HG02852 (cell line): ENCODE measurements around the gene RPL15.
"Not testable (repeated sequence)": the region's sequence is repeated elsewhere in the genome, so short reads cannot be mapped to it uniquely, and the experiment has no call there.

Experiments used
- ATAC-seq: cut with Tn5 transposase; IDR thresholded peaks from one replicate; pipeline ENCODE4 v1.9.1; 2021; ENCODE audit warnings: mild to moderate bottlenecking, moderate library complexity; ENCODE audit not compliant: unreplicated experiment

The RPL15 gene

GRCh38 chr3:23916886-23917678 lies at the start of gene RPL15, which contains the start of gene NKIRAS1:
TSS of gene RPL15 (plus strand) at chr3:23917132. CDS start at chr3:23917860, 728 bp downstream.
TSS of gene NKIRAS1 (minus strand) at chr3:23916990. CDS start at chr3:23910904, 6,086 bp downstream.
- peak; percentile 90 for ATAC-seq

GRCh38 chr3:23867400-23867799 lies 49.5 kb upstream of the RPL15 start:
- ATAC-seq = no peak

GRCh38 chr3:23867838-23868237 lies 49.1 kb upstream of the RPL15 start:
- ATAC-seq = no peak

DNA sequence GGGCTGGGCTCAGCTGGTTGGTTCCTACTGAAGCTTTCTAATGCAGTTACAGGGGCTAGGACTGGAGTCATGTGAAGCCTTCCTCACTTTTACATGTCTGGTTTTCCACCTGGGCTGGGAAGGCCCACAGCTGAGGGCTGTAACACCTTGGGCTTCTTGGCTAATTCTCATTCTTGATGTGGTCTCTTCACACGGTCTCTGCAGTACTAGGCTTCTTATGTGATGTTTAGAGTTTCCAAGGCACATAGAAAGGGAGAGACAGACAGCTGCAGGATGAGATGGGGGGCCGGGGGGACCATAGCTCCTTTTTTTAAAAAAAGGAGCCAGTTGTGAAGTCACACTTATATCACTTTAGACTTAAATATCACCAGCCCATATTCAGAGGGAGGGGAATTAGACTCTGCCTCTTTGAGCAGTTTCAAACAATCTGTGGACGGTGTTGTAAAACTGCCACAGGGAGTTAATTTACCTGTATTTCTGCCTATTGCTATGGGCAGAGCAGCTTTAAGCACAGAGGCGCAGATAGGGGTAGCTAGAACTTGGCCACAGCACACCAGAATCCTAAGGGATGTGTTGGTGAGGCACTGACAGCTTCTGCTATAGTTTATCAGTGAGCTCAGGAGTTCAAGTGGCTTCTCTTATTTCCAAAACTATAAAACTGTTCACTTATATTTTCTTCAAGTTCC lies 46.8 kb upstream of the RPL15 start:
- no peak for ATAC-seq

- not testable (repeated sequence) for ATAC-seq
Observed at GRCh38 chr3:23870663-23871043, 46.3 kb upstream of the RPL15 start.

GRCh38 chr3:23871361-23871760 lies 45.6 kb upstream of the RPL15 start:
- ATAC-seq = not testable (repeated sequence)

DNA sequence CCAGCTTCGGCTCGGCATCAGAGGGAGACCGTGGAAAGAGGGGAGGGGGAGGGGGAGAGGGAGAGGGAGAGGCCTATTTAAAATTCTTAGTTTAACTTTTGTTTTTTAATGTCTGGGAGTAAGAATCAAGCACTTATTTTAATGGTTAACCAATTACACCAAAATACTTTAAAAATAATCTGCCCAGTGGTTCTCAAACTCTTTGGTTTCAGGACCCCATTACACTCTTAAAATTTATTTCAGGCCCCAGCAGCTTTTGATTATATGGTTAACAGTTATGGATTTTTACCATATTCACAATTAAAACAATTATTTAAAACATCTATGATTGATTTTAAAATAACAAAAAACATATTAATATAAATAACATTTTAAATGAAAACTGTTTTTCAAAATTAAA lies 44.6 kb upstream of the RPL15 start:
- ATAC-seq = no peak

- no peak for ATAC-seq
Observed at GRCh38 chr3:23873941-23874340, 43.0 kb upstream of the RPL15 start.

GRCh38 chr3:23874359-23875112 lies 42.4 kb upstream of the RPL15 start:
- ATAC-seq = no peak

- ATAC-seq = no peak
Observed at GRCh38 chr3:23875113-23875725, 41.7 kb upstream of the RPL15 start.

- no peak for ATAC-seq
Observed at GRCh38 chr3:23876923-23877322, 40.0 kb upstream of the RPL15 start.

DNA sequence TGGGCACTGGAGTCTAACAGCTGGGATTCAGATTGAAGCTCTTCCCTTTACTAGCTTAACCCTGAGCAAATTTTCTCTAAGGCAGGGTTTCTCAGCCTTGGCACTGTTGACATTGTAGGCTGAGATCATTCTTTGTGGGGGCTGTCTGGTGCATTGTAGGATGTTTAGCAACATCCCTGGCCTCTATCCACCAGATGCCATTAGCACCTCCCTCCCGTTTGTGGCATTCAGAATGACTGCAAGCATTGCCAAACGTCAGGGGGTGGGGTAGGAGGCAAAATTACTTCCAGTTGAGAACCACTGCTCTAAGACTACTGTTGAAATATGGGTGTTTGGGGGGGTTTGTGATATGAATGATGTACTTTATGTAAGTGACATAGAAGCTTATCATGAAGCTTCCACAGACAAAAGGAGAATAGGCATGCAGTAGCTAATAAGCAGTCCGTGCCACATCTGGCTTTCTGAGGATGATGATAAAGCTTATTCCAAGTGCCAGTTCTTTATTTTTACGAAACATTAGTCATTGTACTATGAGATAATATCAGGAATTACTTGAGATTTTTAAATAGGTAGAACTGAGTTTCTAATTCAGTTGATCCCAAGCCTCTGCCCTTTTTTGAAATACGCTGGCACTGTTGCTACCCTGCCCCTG lies 39.5 kb upstream of the RPL15 start:
- ATAC-seq = no peak

- no peak for ATAC-seq
Observed at GRCh38 chr3:23879485-23879884, 37.4 kb upstream of the RPL15 start.

DNA sequence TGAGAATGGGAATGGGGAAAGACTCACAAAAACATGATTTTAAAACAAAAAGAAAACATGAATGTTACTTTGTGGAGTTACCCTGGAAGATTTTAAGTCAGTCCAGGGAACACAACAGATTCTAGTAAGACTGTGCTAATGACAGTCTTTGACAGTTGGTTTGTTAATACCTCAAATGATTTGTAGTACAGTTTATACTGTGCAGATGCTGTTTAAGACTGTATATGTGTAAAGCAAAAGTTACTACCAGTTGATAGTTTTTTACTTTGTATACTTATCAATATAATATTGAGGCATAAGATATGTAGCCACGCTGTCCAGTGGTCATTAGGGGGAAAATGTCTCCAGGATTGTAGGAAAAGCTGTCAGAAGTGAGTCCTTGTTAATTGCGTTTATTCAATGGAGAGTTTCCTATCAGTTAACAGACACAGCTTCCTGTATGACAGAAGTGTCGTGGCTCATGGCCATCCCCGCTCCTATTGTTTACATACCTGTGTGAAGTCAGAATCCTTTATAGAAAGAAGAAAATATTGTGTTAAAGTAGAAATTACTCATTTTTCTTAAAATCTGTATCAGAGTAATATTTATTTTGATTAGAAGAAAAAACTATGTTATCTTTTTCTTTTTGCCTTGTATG lies 36.1 kb upstream of the RPL15 start:
- no peak for ATAC-seq

DNA sequence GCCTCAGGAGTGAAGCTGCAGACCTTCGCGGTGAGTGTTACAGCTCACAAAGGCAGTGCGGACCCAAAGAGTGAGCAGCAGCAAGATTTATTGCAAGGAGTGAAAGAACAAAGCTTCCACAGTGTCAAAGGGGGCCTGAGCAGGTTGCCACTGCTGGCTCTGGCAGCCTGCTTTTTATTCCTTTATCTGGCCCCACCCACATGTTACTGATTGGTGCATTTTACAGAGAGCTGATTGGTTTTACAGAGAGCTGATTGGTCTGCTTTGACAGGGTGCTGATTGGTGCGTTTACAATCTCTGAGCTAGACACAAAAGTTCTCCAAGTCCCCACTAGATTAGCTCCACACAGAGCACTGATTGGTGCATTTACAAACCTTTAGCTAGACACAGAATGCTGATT lies 34.9 kb upstream of the RPL15 start:
- ATAC-seq = not testable (repeated sequence)

GRCh38 chr3:23882487-23882918 lies 34.4 kb upstream of the RPL15 start:
- no peak for ATAC-seq

GRCh38 chr3:23884481-23884880 lies 32.5 kb upstream of the RPL15 start:
- no peak for ATAC-seq

- ATAC-seq = no peak
Observed at GRCh38 chr3:23885210-23885609, 31.7 kb upstream of the RPL15 start.

DNA sequence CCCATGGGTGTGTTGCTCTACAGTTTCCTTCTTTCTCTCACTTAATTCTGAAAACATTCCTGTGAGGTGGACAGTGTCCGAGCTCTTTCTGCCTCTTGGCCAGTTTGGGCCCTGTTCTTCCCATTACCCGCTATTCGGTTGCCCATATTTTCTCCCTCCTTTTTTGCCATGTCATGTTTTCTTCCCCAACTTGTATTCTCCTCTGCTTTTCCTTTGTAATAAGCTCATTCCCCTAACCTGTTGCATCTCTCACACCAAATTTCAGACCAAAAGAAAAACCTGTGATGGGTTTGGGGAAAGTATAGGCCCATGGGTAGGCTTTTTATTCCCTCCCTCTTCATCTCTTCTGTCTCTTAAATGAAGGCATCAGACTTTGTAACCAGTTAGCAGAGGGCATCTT lies 30.6 kb upstream of the RPL15 start:
- no peak for ATAC-seq

DNA sequence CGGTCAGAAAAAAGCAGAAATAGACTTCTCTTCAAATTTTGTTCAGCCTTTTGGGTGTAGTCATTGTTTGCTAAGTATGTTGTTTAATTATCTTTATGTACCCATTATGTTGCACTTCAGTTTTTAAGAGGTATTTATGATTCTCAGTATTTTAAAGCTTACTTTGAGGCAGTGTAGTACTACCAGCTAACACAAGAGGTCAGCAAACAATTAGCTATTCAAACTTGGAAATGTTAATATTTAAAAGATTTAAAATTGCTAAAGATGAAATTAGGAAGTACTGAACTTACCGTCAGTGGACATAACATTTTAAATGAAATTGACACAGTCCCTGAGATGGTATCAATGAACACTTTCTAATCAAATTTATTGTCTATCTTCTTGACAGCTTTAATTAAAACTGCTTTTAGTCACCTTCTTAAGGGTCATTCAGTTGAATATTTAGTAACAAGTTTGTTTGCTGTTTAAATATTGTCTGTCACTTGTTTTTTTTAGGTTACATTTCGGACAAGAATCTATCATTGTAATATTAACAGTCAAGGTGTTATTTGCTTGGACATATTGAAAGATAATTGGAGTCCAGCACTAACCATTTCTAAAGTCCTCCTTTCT lies 28.2 kb upstream of the RPL15 start:
- ATAC-seq = no peak
